Ureter (tissue), 1 donor: ENCODE measurements around the gene HOXB7. TPM values are rescaled to one million over a fixed set of nuclear protein-coding genes. Genes with fewer than 3 reads are reported as not detected.

Experiments
- DNase-seq: peaks from one replicate; pipeline ENCODE4 v3.0.0-alpha.2; 2020; ENCODE audit warnings: low spot score
- total RNA-seq: library from RNA; stranded (reverse); gene quantifications from one replicate; pipeline ENCODE4 v1.2.4, GENCODE V29; 2023
- donor health status: DM: yes; HTN: yes; CAD: no.

HOXB7 gene
- total RNA-seq, 1 donor from 2014 or later = 28.9 TPM

GRCh38 chr17:48609033-48609432, 1.8 kb downstream of the HOXB7 start:
- no peak for DNase-seq

GRCh38 chr17:48608494-48608834, 2.4 kb downstream of the HOXB7 start:
- DNase-seq = no peak

GRCh38 chr17:48606892-48607614, 3.8 kb downstream of the HOXB7 start:
- no peak for DNase-seq

GRCh38 chr17:48605991-48606891, 4.6 kb downstream of the HOXB7 start:
- DNase-seq = no peak

- no peak for DNase-seq
These were observed 5.4 kb downstream of the HOXB7 start for GRCh38 chr17:48605409-48605919.

GRCh38 chr17:48604770-48605329, 6.0 kb downstream of the HOXB7 start, which contains the start of gene HOXB6:
TSS of gene HOXB6 (minus strand) at chr17:48604986. CDS start at chr17:48598150, 6,836 bp downstream.
- DNase-seq = no peak

- no peak for DNase-seq
These were observed 6.7 kb downstream of the HOXB7 start for GRCh38 chr17:48603959-48604769.

GRCh38 chr17:48601539-48602425, 9.0 kb downstream of the HOXB7 start:
- DNase-seq = no peak

- DNase-seq = no peak
These were observed 9.6 kb downstream of the HOXB7 start for GRCh38 chr17:48601207-48601538.

GRCh38 chr17:48600244-48601098, 10.3 kb downstream of the HOXB7 start:
- no peak for DNase-seq

GRCh38 chr17:48599354-48599753, 11.5 kb downstream of the HOXB7 start:
- DNase-seq = no peak

GRCh38 chr17:48598736-48599135, 12.1 kb downstream of the HOXB7 start:
- DNase-seq = no peak

GRCh38 chr17:48597778-48598631, 12.8 kb downstream of the HOXB7 start:
- peak; percentile 90 for DNase-seq

- no peak for DNase-seq
These were observed 13.4 kb downstream of the HOXB7 start for GRCh38 chr17:48597528-48597777.

- no peak for DNase-seq
These were observed 13.9 kb downstream of the HOXB7 start for GRCh38 chr17:48596735-48597527.

GRCh38 chr17:48596000-48596734, 14.7 kb downstream of the HOXB7 start:
- DNase-seq = peak; percentile 55

- no peak for DNase-seq
These were observed 15.4 kb downstream of the HOXB7 start for GRCh38 chr17:48595278-48595999.
